Type B pancreatic cell (in vitro differentiated cells): ENCODE measurements around the gene ADAM19. TPM values are rescaled to one million over a fixed set of nuclear protein-coding genes. Genes with fewer than 3 reads are reported as not detected.

Source experiments
- DNase-seq: peaks from one replicate; pipeline ENCODE4 v3.0.0; 2021; ENCODE audit warnings: mixed read lengths; ENCODE audit not compliant: unreplicated experiment; ENCODE audit errors: extremely low spot score
- H3K27ac Mint-ChIP-seq: 2 replicates; pipeline ENCODE4 v1.8.0; 2021; ENCODE audit warnings: mild to moderate bottlenecking, mixed read lengths
- H3K27me3 Mint-ChIP-seq: 2 replicates; pipeline ENCODE4 v1.8.0; 2021; ENCODE audit warnings: mixed read lengths
- H3K36me3 Mint-ChIP-seq: 2 replicates; pipeline ENCODE4 v1.8.0; 2021; ENCODE audit warnings: mixed read lengths
- H3K4me1 Mint-ChIP-seq: one replicate; pipeline ENCODE4 v1.8.0; 2021; ENCODE audit warnings: mixed read lengths; ENCODE audit not compliant: unreplicated experiment
- H3K4me3 Mint-ChIP-seq: 2 replicates; pipeline ENCODE4 v1.8.0; 2021; ENCODE audit warnings: mild to moderate bottlenecking, mixed read lengths
- H3K9me3 Mint-ChIP-seq: 2 replicates; pipeline ENCODE4 v1.8.0; 2021; ENCODE audit warnings: mixed read lengths
- CTCF ChIP-seq: fragments of 200-600 bp; sonication (generic); conservative IDR thresholded peaks from 2 replicates; pipeline ENCODE4 v1.5.0; 2021; ENCODE audit warnings: antibody characterized with exemption, mild to moderate bottlenecking
- total RNA-seq: library from RNA; stranded (reverse); gene quantifications from 2 replicates; pipeline ENCODE4 v1.2.1, GENCODE V29; 2021; ENCODE audit warnings: low replicate concordance

ADAM19 gene
- total RNA-seq, 1 donor from 2014 or later, result 15.8 TPM

DNA sequence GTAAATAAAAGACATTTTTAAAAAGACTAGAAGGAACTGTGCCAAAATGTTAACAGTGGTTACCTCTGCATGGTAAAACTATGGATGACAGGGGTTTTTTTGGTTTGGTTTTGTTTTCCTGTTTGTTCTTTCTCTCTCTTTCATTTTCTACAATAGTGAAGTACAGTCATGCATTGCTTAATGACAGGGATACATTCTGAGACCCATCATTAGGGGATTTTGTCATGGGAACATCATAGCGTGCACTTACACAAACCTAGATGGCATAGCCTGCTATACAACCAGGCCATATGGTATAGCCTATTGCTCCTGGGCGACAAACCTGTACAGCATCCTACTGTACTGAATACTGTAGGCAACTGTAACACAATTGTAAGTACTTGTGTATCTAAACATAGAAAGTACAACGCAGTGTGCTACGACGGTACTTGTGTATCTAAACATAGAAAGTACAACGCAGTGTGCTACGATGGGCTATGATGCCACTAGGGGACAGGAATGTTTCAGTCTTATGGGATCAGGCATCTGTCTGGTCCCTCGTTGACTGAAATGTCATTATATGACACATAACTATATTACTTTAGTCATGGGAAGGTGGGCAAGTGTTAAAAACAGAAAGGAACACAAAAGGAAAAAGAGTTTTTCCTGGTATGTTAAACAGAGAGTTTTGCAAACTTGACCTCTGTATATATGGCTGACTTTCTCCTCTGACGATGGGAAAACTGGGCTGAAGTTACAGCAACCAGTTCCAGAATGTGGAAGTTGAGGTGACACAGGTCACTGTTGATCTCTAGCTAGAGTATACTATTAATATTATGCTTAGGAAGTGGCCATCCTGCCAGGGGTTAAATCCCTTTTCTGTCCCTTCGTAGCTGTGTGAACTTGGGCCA, 7.4 kb upstream of the ADAM19 start:
- DNase-seq, result no peak
- H3K36me3 Mint-ChIP-seq, result no peaks in the 10 kb centered on the region
- peaks cover 7% of the 10 kb centered on the region for H3K27me3 Mint-ChIP-seq
- no peak for TF ChIP-seq CTCF
- no peaks in the 10 kb centered on the region for H3K9me3 Mint-ChIP-seq
- no peak overlapping the region for H3K4me3 Mint-ChIP-seq
- H3K27ac Mint-ChIP-seq, result no peak overlapping the region
- H3K4me1 Mint-ChIP-seq, result no peaks in the 10 kb centered on the region

- DNase-seq, result no peak
- H3K9me3 Mint-ChIP-seq, result no peaks in the 10 kb centered on the region
- H3K27me3 Mint-ChIP-seq, result peaks cover 11% of the 10 kb centered on the region
- no peak overlapping the region for H3K4me3 Mint-ChIP-seq
- no peak for TF ChIP-seq CTCF
- no peaks in the 10 kb centered on the region for H3K4me1 Mint-ChIP-seq
- H3K36me3 Mint-ChIP-seq, result no peaks in the 10 kb centered on the region
- H3K27ac Mint-ChIP-seq, result no peak overlapping the region
These were observed 6.3 kb upstream of the ADAM19 start for GRCh38 chr5:157581901-157582300.

GRCh38 chr5:157578079-157578780, 2.7 kb upstream of the ADAM19 start:
- peaks cover 33% of the 10 kb centered on the region for H3K27me3 Mint-ChIP-seq
- DNase-seq, result no peak
- no peak overlapping the region for H3K27ac Mint-ChIP-seq
- peak overlapping the region; percentile 28 for H3K4me3 Mint-ChIP-seq
- TF ChIP-seq CTCF, result no peak
- peaks cover 4% of the 10 kb centered on the region for H3K4me1 Mint-ChIP-seq
- H3K9me3 Mint-ChIP-seq, result no peaks in the 10 kb centered on the region
- no peaks in the 10 kb centered on the region for H3K36me3 Mint-ChIP-seq

DNA sequence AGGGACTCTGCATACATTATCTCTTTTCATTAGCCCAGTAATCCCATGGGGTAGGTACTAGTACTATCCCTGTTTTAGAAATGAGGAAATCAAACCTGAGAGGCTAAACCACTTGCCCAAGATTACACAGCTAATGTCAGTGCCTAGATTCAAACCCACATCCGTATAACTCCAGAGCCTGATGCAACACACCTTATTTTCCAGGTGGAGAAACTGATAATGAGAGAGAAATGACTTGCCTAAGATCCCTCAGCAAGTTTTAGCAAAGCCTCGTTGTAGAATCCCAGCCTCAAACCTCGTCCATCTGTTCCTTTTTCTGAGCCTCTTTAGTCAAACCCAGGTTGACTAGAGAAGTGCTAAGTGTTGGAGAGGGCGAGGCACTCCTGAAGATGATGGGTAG, 1.1 kb upstream of the ADAM19 start:
- no peak for DNase-seq
- peaks cover 33% of the 10 kb centered on the region for H3K27me3 Mint-ChIP-seq
- no peak for TF ChIP-seq CTCF
- H3K27ac Mint-ChIP-seq, result no peak overlapping the region
- no peaks in the 10 kb centered on the region for H3K9me3 Mint-ChIP-seq
- H3K36me3 Mint-ChIP-seq, result no peaks in the 10 kb centered on the region
- peak overlapping the region; percentile 86 for H3K4me3 Mint-ChIP-seq
- H3K4me1 Mint-ChIP-seq, result peaks cover 6% of the 10 kb centered on the region

- Mint-ChIP-seq H3K4me3 (peak overlapping the region; percentile 98), H3K4me1 (peaks cover 16% of the 10 kb centered on the region), H3K36me3 (no peaks in the 10 kb centered on the region), H3K27me3 (peaks cover 41% of the 10 kb centered on the region), H3K27ac (peak overlapping the region; percentile 71), H3K9me3 (no peaks in the 10 kb centered on the region)
- TF ChIP-seq CTCF, result no peak
- DNase-seq, result no peak
These were observed 857 bp downstream of the ADAM19 start for GRCh38 chr5:157574456-157575380.
